IMR-90 (cell line): Measurements from ENCODE around the gene RSPH9. TPM values are rescaled to one million over a fixed set of nuclear protein-coding genes. Genes with fewer than 3 reads are reported as not detected.

Experiments used
- ATAC-seq: fragments of 200-7000 bp; cut with Tn5 transposase; 2 replicates; pipeline ENCODE4 v1.9.1; 2020; ENCODE audit warnings: low read depth, mild to moderate bottlenecking, moderate library complexity
- BruUV-seq: library from RNA; stranded (reverse); fragments of 400-500 nt; replicated peaks from 2 replicates; lab custom pipeline; 2021; lab: Mats Ljungman, UMichigan
- CTCF ChIA-PET: fragments of 300-600 bp; formaldehyde crosslinking; extraction: SDS; loops from one replicate; lab custom pipeline; 2021; ENCODE audit warnings: antibody characterized with exemption; lab: Yijun Ruan, JAX
- POLR2A ChIA-PET: fragments of 300-600 bp; sonication (Branson Sonifier 250); formaldehyde crosslinking; loops from one replicate; lab custom pipeline; 2022; ENCODE audit warnings: antibody characterized with exemption; ENCODE audit not compliant: unreplicated experiment; lab: Charles Lee
- DNase-seq: peaks from one replicate; pipeline ENCODE4 v3.0.0; 2013
- H2AFZ ChIP-seq: replicated peaks from 2 replicates; pipeline ENCODE3; 2013; ENCODE audit warnings: low read length, mild to moderate bottlenecking; ENCODE audit not compliant: poor library complexity
- H2AK5ac ChIP-seq: 2 replicates; pipeline ENCODE4 v1.6.1; 2013; ENCODE audit warnings: low read depth, low read length, inconsistent platforms
- H2AK9ac ChIP-seq: replicated peaks from 2 replicates; pipeline ENCODE3; 2013; ENCODE audit warnings: mild to moderate bottlenecking, low read depth, low read length, moderate library complexity; ENCODE audit not compliant: poor library complexity
- H2BK120ac ChIP-seq: 2 replicates; pipeline ENCODE4 v1.6.1; 2013; ENCODE audit warnings: low read depth, low read length, inconsistent platforms
- H2BK15ac ChIP-seq: 3 replicates; pipeline ENCODE4 v1.6.1; 2013; ENCODE audit warnings: low read depth, low read length, inconsistent platforms
- H2BK20ac ChIP-seq: 2 replicates; pipeline ENCODE4 v1.6.1; 2013; ENCODE audit warnings: low read depth, mild to moderate bottlenecking, inconsistent platforms, low read length, moderate library complexity
- H2BK5ac ChIP-seq: 2 replicates; pipeline ENCODE4 v1.6.1; 2013; ENCODE audit warnings: mild to moderate bottlenecking, low read depth, low read length, inconsistent platforms; ENCODE audit not compliant: poor library complexity, severe bottlenecking
- H3K14ac ChIP-seq: replicated peaks from 2 replicates; pipeline ENCODE4 v1.6.1; 2013; ENCODE audit warnings: low read depth, low read length, inconsistent platforms
- H3K18ac ChIP-seq: 2 replicates; pipeline ENCODE4 v1.6.1; 2013; ENCODE audit warnings: low read depth, low read length, control low read depth
- H3K23ac ChIP-seq: 2 replicates; pipeline ENCODE4 v1.6.1; 2013; ENCODE audit warnings: low read depth, low read length, inconsistent platforms
- H3K27ac ChIP-seq: 2 replicates; pipeline ENCODE4 v1.5.1; 2013; ENCODE audit warnings: mild to moderate bottlenecking, control low read depth, low read length; ENCODE audit not compliant: insufficient read depth
- H3K27me3 ChIP-seq: 2 replicates; pipeline ENCODE4 v1.6.1; 2013; ENCODE audit warnings: low read length; ENCODE audit not compliant: control insufficient read depth, insufficient read depth
- H3K36me3 ChIP-seq: 2 replicates; pipeline ENCODE4 v1.6.1; 2013; ENCODE audit warnings: low read length, mixed read lengths; ENCODE audit not compliant: control insufficient read depth, insufficient read depth
- H3K4ac ChIP-seq: 2 replicates; pipeline ENCODE4 v1.6.1; 2013; ENCODE audit warnings: low read depth, low read length, inconsistent platforms
- H3K4me1 ChIP-seq: 2 replicates; pipeline ENCODE4 v1.6.1; 2013; ENCODE audit warnings: low read length, mixed read lengths; ENCODE audit not compliant: control insufficient read depth, insufficient read depth
- H3K4me2 ChIP-seq: 2 replicates; pipeline ENCODE4 v1.6.1; 2013; ENCODE audit warnings: low read depth, mild to moderate bottlenecking, control low read depth, low read length, moderate library complexity
- H3K4me3 ChIP-seq: 2 replicates; pipeline ENCODE4 v1.5.1; 2013; ENCODE audit warnings: low read depth, mild to moderate bottlenecking, control low read depth, low read length, moderate library complexity; ENCODE audit not compliant: insufficient read depth
- H3K56ac ChIP-seq: 2 replicates; pipeline ENCODE4 v1.6.1; 2013; ENCODE audit warnings: low read length, inconsistent platforms; ENCODE audit not compliant: insufficient read depth; ENCODE audit errors: extremely low read depth
- H3K79me1 ChIP-seq, 2 experiments: 2 replicates each; pipeline ENCODE4 v1.6.1; 2013; ENCODE audit warnings: low read length in 2 of 2, inconsistent platforms in 1 of 2, low read depth in 1 of 2
- H3K9ac ChIP-seq: 2 replicates; pipeline ENCODE4 v1.6.1; 2013; ENCODE audit warnings: low read depth, low read length, control low read depth
- H3K9me1 ChIP-seq: 2 replicates; pipeline ENCODE4 v1.6.1; 2013; ENCODE audit warnings: low read length, inconsistent platforms; ENCODE audit not compliant: insufficient read depth
- H3K9me3 ChIP-seq: 2 replicates; pipeline ENCODE4 v1.6.1; 2013; ENCODE audit warnings: low read length; ENCODE audit not compliant: control insufficient read depth, insufficient read depth
- H4K20me1 ChIP-seq: 2 replicates; pipeline ENCODE4 v1.6.1; 2013; ENCODE audit warnings: low read length, inconsistent platforms; ENCODE audit not compliant: insufficient read depth
- H4K5ac ChIP-seq: 2 replicates; pipeline ENCODE4 v1.6.1; 2013; ENCODE audit warnings: mild to moderate bottlenecking, low read depth, low read length, control low read depth
- H4K8ac ChIP-seq, 2 experiments: 2 replicates each; pipeline ENCODE4 v1.6.1; 2013; ENCODE audit warnings: low read depth in 2 of 2, low read length in 2 of 2, control low read depth in 1 of 2, inconsistent platforms in 1 of 2
- H4K91ac ChIP-seq: 2 replicates; pipeline ENCODE4 v1.6.1; 2013; ENCODE audit warnings: low read depth, low read length, inconsistent platforms; ENCODE audit not compliant: insufficient read depth
- BHLHE40 ChIP-seq: fragments of 150-350 bp; IDR thresholded peaks from 2 replicates; pipeline ENCODE4 v1.6.1; 2016; ENCODE audit warnings: mild to moderate bottlenecking, low read depth, low read length
- RAD21 ChIP-seq: IDR thresholded peaks from 2 replicates; pipeline ENCODE4 v1.6.1; 2012; ENCODE audit warnings: low read length, improper control_type of control experiment
- SMC3 ChIP-seq: fragments of 150-350 bp; IDR thresholded peaks from 2 replicates; pipeline ENCODE4 v1.6.1; 2016; ENCODE audit warnings: low read depth, mild to moderate bottlenecking, antibody characterized with exemption, low read length, moderate library complexity
- WGBS, 2 experiments: methylation state at CpG; one replicate each; pipeline versions ENCODE4 v1.1.5 to v1.1.7; 2013; ENCODE audit warnings: missing lambda C conversion rate in 2 of 2; ENCODE audit not compliant: insufficient read length in 1 of 2; ENCODE audit errors: extremely low coverage in 2 of 2; 5-methylcytosine and 5-hydroxymethylcytosine counted together
- dilution Hi-C: fragments of 300-500 bp; cut with HindIII; formaldehyde crosslinking; loops from one replicate; pipeline ENCODE4 v1.14.3; 2018; ENCODE audit warnings: low sequenced_read_pairs; ENCODE audit not compliant: unreplicated experiment
- in situ Hi-C: fragments of 300-500 bp; cut with MboI; formaldehyde crosslinking; loops from 3 replicates; pipeline ENCODE4 v1.14.3; 2019; ENCODE audit warnings: low sequenced_read_pairs, inconsistent platforms, mixed read lengths
- intact Hi-C: fragments of 100-400 bp; cut with micrococcal nuclease; formaldehyde crosslinking; loops from 2 replicates; pipeline ENCODE4 v1.10.0; 2022
- polyA plus RNA-seq, 3 experiments: library from polyadenylated mRNA; depleted of rRNA; stranded (reverse); fragments of >200 nt; gene quantifications; 2 replicates each; pipeline ENCODE4 v1.2.3, GENCODE V29; 2012; ENCODE audit warnings: low replicate concordance in 1 of 3
- total RNA-seq: library from RNA; depleted of rRNA; stranded (reverse); fragments of >200 nt; gene quantifications from 2 replicates; pipeline ENCODE4 v1.2.3, GENCODE V29; 2012

Gene RSPH9
- total and polyA plus RNA-seq, 2 of the 4 experiments (the other 2 are of a cell fraction) = 0.18 to 0.21 TPM

- H2AK9ac ChIP-seq = no peak overlapping the region
- no peak overlapping the region for H2AK5ac ChIP-seq
- no CpG with 5 or more reads among the region's 4 CpGs for WGBS, 2 experiments
- CTCF ChIA-PET = interaction anchor here (0.6 kb wide), 1 partner anchor 526 kb away, joined by 5 read pairs; no protein-coding TSS in a partner anchor
- H2BK15ac ChIP-seq = no peak overlapping the region
- no peak overlapping the region for H4K91ac ChIP-seq
- no peak overlapping the region; the same call in 1 of the 2 replicates for H3K4me2 ChIP-seq
- no peak overlapping the region for H2BK5ac ChIP-seq
- POLR2A ChIA-PET = no interaction called here
- H4K5ac ChIP-seq = no peak overlapping the region
- H3K9ac ChIP-seq = no peak overlapping the region
- no peaks in the 10 kb centered on the region for H3K27me3 ChIP-seq
- no peaks in the 10 kb centered on the region for H3K36me3 ChIP-seq
- no peak overlapping the region for H3K4ac ChIP-seq
- no peak overlapping the region; the same call in 1 of the 2 replicates for H3K18ac ChIP-seq
- no peaks in the 10 kb centered on the region for H3K79me1 ChIP-seq
- H3K14ac ChIP-seq = no peak overlapping the region
- H3K4me3 ChIP-seq = no peak overlapping the region
- no peak overlapping the region for H2BK120ac ChIP-seq
- DNase-seq (peak; percentile 61), ATAC-seq (peak; percentile 30; the same call in 1 of the 2 replicates)
- H3K23ac ChIP-seq = no peak overlapping the region
- in situ Hi-C loops (no loop called here), intact Hi-C loops (no loop called here), dilution Hi-C loops (no loop called here)
- BruUV-seq = no TSS peak
- no peaks in the 10 kb centered on the region for H3K9me3 ChIP-seq
- no peaks in the 10 kb centered on the region for H4K20me1 ChIP-seq
- H3K9me1 ChIP-seq = peaks cover 5% of the 10 kb centered on the region
- peak; percentile 26; the same call in 1 of the 2 replicates for TF ChIP-seq BHLHE40
- no peak for TF ChIP-seq SMC3
- no peak for TF ChIP-seq RAD21
- no peak overlapping the region for H2BK20ac ChIP-seq
- peaks cover 18% of the 10 kb centered on the region for H3K4me1 ChIP-seq
- no peak overlapping the region for H3K56ac ChIP-seq
- H4K8ac ChIP-seq = no peak overlapping the region
- peak overlapping the region; percentile 8; the same call in 1 of the 2 replicates for H3K27ac ChIP-seq
- no peak overlapping the region for H2AFZ ChIP-seq
Measured at GRCh38 chr6:43695967-43696291, 51.1 kb downstream of the RSPH9 start.
